ENCODE measurements around the gene NRG2.
A peak's percentile ranks its signal among the peaks of the same experiment; 100 is the strongest.

Gene NRG2

DNA sequence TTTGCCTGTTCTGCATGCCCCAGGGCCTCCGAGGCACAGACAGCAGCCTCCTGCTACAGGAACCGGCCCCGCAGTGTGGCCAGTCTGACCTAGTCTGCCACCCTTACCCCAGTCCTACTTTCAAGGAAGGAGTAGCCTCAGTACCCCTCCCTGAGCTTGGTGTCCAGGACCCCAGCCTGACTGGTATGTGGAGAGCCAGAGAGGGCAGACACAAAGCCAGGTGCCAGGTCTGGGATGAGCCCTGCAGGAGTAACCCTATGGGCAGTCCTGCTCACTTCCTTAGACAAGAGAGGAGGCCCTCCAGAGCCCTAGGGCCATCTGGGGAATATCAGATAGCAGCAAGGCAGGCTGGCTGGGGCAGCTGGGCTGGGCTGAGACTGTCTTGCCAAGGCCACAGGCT lies 67.8 kb downstream of the NRG2 start:
- Mint-ChIP-seq H3K9me3 (no peaks in the 10 kb centered on the region), H3K36me3 (ENCODE audit: insufficient read depth) (peaks cover 3% of the 10 kb centered on the region), H3K4me3 (no peak overlapping the region), H3K27ac (ENCODE audit: low read depth) (no peak overlapping the region), H3K27me3 (peaks cover 71% of the 10 kb centered on the region), H3K4me1 (no peaks in the 10 kb centered on the region)
- ATAC-seq (replicated peaks; ENCODE audit: extremely low read depth, poor library complexity, severe bottlenecking) = no peak
- no peak for DNase-seq (ENCODE audit: low spot score in 2 of 2)

DNA sequence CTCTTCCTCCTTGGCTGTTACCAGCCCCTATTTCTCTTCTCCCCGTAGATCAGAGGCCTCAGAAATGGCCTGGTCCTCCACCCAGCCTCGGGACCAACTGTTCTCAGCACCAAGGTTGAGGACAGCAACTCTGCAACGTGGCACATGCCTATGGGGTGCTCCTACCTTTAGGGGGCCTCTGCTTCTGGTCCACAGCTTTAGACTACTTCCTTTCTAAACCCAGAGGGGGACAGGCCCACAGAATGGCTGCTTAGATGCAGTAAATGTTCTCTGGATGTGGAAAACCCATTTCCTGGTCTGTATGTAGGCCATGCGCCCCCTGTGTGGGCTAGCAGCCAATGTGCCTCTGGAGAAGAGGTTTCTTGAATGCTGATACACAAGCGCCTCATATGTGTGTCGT lies 68.4 kb downstream of the NRG2 start:
- H3K36me3 Mint-ChIP-seq (ENCODE audit: insufficient read depth) = peaks cover 3% of the 10 kb centered on the region
- no peak for ATAC-seq (replicated peaks; ENCODE audit: extremely low read depth, poor library complexity, severe bottlenecking)
- no peaks in the 10 kb centered on the region for H3K9me3 Mint-ChIP-seq
- H3K4me3 Mint-ChIP-seq = no peak overlapping the region
- peaks cover 71% of the 10 kb centered on the region for H3K27me3 Mint-ChIP-seq
- no peaks in the 10 kb centered on the region for H3K4me1 Mint-ChIP-seq
- no peak for DNase-seq (ENCODE audit: low spot score in 2 of 2)
- no peak overlapping the region for H3K27ac Mint-ChIP-seq (ENCODE audit: low read depth)

DNA sequence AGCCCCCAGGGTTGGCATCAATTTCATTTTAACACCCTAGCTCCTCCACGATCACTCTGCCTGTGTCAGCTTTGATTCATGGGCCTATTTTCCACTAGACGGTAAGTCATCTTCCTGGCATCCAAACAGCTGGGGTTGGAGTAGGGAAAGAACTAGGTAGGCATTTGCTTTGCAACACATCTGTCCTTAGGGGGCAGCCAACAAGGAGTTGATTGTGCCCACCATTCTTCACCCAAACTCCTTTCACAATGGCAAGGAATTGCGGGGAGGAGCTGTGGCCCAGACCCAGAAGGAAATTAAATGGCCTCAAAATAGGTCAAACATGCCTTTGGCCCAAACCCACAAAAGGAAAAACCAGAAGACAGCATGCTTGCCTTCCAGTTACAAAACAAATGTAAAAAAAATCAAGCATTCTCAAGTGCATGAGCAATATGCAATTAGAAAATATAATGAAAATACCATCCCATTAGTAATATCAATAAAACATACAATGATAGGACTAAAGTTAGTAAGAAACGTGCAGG lies 71.8 kb downstream of the NRG2 start:
- Mint-ChIP-seq H3K36me3 (ENCODE audit: insufficient read depth) (peaks cover 4% of the 10 kb centered on the region), H3K4me3 (no peak overlapping the region), H3K27me3 (peaks cover 43% of the 10 kb centered on the region), H3K4me1 (no peaks in the 10 kb centered on the region), H3K27ac (ENCODE audit: low read depth) (no peak overlapping the region), H3K9me3 (no peaks in the 10 kb centered on the region)
- ATAC-seq (replicated peaks; ENCODE audit: extremely low read depth, poor library complexity, severe bottlenecking) = no peak
- DNase-seq (ENCODE audit: low spot score in 2 of 2) = no peak

DNA sequence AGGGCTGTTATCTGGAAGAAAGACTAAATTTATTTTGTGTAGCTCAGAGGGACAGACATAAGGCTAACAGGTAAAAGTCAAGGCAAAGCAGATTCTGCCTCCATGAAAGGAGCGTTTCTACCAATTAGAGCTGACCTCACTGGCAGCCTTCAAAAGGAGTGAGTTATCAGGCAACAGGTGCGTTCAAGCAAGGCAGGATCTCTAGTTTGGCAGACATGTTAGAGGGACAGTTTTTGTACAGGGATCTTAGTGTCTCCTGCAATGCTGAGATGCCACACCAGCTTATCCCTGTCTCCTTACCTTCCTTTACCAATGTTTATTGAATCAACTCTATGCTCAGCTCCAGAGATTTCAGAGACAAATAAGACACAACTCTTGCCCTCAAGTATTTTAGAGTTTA lies 73.8 kb downstream of the NRG2 start:
- Mint-ChIP-seq H3K27ac (ENCODE audit: low read depth) (no peak overlapping the region), H3K4me3 (no peak overlapping the region), H3K27me3 (peaks cover 29% of the 10 kb centered on the region), H3K9me3 (no peaks in the 10 kb centered on the region), H3K4me1 (no peaks in the 10 kb centered on the region), H3K36me3 (ENCODE audit: insufficient read depth) (peaks cover 4% of the 10 kb centered on the region)
- ATAC-seq (replicated peaks; ENCODE audit: extremely low read depth, poor library complexity, severe bottlenecking) = no peak
- no peak for DNase-seq (ENCODE audit: low spot score in 2 of 2)

DNA sequence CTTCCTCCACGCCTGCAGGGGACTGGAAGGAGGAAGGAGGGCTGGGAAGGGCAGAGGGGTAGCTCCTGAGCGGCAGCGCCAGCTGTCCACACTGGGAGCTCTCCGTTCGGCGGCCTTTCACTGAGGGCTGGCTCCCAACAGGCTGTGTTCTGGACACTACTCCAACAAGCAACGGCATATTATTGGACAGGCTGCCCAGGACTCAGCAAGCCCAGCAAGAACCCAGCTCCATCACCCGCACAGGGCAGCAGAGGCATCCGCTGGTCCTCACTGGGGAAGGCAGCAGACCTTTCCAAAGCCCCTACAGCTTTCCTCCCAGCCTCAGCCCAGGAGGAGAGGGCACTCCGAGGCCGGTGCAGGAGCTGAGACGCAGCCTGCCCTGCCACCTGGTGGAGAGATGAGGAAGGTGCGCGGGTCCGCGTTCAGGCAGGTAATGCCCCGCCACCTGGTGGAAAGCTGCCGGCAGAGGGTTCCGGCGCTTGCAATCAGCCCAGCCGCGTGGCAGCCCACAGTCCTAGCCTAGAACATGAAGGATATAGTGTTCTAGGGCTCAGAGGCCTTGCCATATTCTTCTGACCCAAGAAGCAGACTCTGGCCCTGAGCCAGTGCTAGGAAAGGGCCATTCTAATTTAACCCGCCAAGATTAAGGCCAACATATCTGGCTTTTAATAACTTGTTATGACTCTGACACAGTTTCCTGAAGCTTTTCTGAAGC lies 74.4 kb downstream of the NRG2 start:
- H3K4me1 Mint-ChIP-seq = no peaks in the 10 kb centered on the region
- ATAC-seq (replicated peaks; ENCODE audit: extremely low read depth, poor library complexity, severe bottlenecking) = peak; percentile 98

DNA sequence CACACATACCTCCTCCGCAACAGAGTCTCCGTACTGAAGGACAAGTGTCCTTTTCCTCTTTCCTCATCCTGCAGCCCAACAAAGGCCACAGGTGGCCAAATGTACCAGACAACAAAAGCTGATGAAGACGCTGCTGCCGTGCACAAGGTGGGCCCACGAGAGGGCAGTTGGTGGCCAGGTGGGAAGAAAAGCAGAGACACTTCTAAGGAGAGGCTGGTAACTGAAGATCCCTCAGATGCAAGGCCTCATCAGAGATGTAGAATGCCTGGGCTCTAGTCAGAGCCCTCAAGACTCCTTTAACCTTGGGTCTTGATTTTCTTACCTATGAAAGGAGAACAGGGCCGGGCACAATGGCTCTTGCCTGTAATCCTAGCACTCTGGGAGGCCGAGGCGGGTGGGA lies 75.7 kb downstream of the NRG2 start:
- H3K4me3 Mint-ChIP-seq = no peak overlapping the region
- no peak for DNase-seq (ENCODE audit: low spot score in 2 of 2)
- no peaks in the 10 kb centered on the region for H3K9me3 Mint-ChIP-seq

More for the DNA sequence above, 74.4 kb downstream of the NRG2 start:
- H3K4me3 Mint-ChIP-seq = no peak overlapping the region
- H3K27me3 Mint-ChIP-seq = peaks cover 29% of the 10 kb centered on the region
- no peaks in the 10 kb centered on the region for H3K9me3 Mint-ChIP-seq
- DNase-seq (ENCODE audit: low spot score in 2 of 2) = peak; percentile 83 to 89
- peaks cover 4% of the 10 kb centered on the region for H3K36me3 Mint-ChIP-seq (ENCODE audit: insufficient read depth)
- H3K27ac Mint-ChIP-seq (ENCODE audit: low read depth) = no peak overlapping the region

DNA sequence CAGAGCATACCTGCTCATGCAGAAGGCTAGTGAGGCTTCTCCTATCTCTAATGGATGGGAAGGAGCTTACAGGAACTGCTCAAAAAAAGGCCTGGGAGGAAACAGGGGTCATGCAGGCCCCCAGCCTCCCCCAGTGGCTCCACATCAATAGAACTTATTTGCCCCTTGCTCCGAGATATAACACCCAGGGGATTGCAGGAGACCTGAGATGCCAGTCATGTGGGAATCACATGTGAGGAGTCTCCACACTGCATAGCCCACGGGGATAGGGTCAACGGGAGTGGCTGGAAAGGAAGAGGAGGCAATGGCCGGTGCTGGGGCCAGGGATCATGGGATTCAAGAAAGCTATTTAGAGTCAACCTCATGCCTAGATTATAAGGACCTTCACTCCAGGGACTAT lies 76.2 kb downstream of the NRG2 start:
- H3K27me3 Mint-ChIP-seq = peaks cover 23% of the 10 kb centered on the region
- peaks cover 4% of the 10 kb centered on the region for H3K36me3 Mint-ChIP-seq (ENCODE audit: insufficient read depth)
- no peak overlapping the region for H3K4me3 Mint-ChIP-seq
- H3K4me1 Mint-ChIP-seq = no peaks in the 10 kb centered on the region
- DNase-seq (ENCODE audit: low spot score in 2 of 2) (no peak), ATAC-seq (replicated peaks; ENCODE audit: extremely low read depth, poor library complexity, severe bottlenecking) (no peak)
- no peaks in the 10 kb centered on the region for H3K9me3 Mint-ChIP-seq
- no peak overlapping the region for H3K27ac Mint-ChIP-seq (ENCODE audit: low read depth)

More for the DNA sequence above, 75.7 kb downstream of the NRG2 start:
- Mint-ChIP-seq H3K27ac (ENCODE audit: low read depth) (no peak overlapping the region), H3K27me3 (peaks cover 28% of the 10 kb centered on the region), H3K36me3 (ENCODE audit: insufficient read depth) (peaks cover 4% of the 10 kb centered on the region), H3K4me1 (no peaks in the 10 kb centered on the region)
- ATAC-seq (replicated peaks; ENCODE audit: extremely low read depth, poor library complexity, severe bottlenecking) = no peak

DNA sequence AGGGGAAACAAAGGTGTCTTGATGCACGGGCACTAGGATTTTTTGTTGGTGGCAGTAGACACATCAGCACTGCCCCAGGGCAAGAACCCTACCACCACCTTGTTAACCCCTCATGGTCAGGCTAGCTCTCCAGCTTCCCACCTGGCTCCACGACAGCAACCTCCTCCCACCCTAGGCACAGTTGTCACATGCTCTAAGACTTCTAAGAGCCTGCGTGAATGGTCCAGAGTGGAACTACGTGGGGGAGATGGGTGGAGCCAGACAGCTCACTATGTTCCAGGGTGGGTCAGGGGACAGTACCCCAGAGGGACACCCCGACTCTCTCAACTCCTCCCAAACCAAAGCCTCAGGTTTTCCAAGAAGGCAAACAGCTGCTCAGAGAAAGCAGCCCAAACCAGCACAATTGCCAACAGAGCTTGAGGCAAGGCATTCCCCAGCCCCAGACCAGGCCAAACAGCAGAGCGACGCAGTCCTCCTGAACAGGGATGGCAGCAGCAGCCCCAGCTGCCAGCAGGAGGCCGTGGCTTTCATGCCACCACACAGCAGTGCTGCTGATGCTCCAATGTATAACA lies 78.0 kb downstream of the NRG2 start:
- DNase-seq (ENCODE audit: low spot score in 2 of 2) = no peak
- Mint-ChIP-seq H3K4me3 (no peak overlapping the region), H3K27ac (ENCODE audit: low read depth) (no peak overlapping the region), H3K36me3 (ENCODE audit: insufficient read depth) (peaks cover 2% of the 10 kb centered on the region), H3K27me3 (peaks cover 5% of the 10 kb centered on the region), H3K9me3 (no peaks in the 10 kb centered on the region), H3K4me1 (no peaks in the 10 kb centered on the region)
- no peak for ATAC-seq (replicated peaks; ENCODE audit: extremely low read depth, poor library complexity, severe bottlenecking)

DNA sequence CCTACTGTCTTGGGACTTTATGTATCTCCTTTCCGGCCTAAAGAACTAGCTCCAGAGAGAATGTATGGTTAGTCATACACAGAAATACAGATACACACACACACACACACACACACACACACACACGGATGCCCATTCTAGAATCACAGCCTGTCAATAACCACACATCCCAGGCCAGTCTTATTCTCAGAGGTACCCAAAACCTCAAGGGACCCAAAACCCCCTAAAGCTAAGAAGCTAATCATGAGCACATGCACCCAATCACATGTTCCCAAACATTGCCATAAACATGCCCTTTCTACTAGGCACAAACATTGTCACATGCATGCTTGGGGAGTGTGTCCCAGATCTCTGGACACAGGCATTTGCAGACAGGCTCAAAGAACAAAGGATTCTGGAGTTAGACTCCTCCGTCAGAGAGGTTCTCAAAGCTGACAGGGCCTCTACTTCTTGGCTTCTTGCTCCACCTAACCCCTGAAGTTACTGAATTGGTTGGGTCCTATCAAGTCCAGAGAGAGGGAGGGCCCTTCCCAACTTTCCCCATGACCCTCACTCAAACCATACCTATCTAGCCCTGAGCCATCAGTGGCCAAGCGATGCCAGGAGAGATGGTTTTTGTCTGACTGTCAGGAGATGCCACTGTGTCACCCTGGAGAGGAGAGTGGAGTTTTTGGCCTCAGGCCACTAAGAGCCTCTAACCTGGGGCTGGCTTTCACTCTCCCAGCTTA lies 78.7 kb downstream of the NRG2 start:
- Mint-ChIP-seq H3K27ac (ENCODE audit: low read depth) (no peak overlapping the region), H3K4me3 (no peak overlapping the region), H3K4me1 (no peaks in the 10 kb centered on the region), H3K9me3 (no peaks in the 10 kb centered on the region), H3K36me3 (ENCODE audit: insufficient read depth) (peaks cover 2% of the 10 kb centered on the region), H3K27me3 (no peaks in the 10 kb centered on the region)
- no peak for DNase-seq (ENCODE audit: low spot score in 2 of 2)
- no peak for ATAC-seq (replicated peaks; ENCODE audit: extremely low read depth, poor library complexity, severe bottlenecking)

DNA sequence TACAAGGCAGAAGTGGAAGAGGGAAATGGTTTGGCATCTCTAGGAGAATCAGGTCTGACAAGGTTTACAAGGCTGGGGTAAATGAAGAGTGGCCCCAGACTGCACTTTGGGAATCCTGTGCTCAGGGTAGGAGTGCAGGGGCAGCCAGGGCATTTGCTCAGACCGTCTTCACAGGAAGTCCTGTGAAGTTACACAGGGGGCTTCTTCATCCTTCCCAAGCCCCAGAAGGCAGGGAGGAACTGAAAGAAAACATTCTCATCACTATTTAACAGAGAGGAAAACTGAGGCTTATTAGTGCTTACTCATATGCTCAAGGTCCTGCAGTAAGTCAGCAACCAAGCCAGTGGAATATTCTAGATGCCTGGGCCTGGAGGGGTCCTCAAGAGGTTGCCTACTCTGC lies 80.7 kb downstream of the NRG2 start:
- ATAC-seq (replicated peaks; ENCODE audit: extremely low read depth, poor library complexity, severe bottlenecking) (no peak), DNase-seq (ENCODE audit: low spot score in 2 of 2) (no peak)
- no peak overlapping the region for H3K4me3 Mint-ChIP-seq
- no peak overlapping the region for H3K27ac Mint-ChIP-seq (ENCODE audit: low read depth)
- no peaks in the 10 kb centered on the region for H3K4me1 Mint-ChIP-seq
- peaks cover 2% of the 10 kb centered on the region for H3K36me3 Mint-ChIP-seq (ENCODE audit: insufficient read depth)
- no peaks in the 10 kb centered on the region for H3K27me3 Mint-ChIP-seq
- no peaks in the 10 kb centered on the region for H3K9me3 Mint-ChIP-seq

DNA sequence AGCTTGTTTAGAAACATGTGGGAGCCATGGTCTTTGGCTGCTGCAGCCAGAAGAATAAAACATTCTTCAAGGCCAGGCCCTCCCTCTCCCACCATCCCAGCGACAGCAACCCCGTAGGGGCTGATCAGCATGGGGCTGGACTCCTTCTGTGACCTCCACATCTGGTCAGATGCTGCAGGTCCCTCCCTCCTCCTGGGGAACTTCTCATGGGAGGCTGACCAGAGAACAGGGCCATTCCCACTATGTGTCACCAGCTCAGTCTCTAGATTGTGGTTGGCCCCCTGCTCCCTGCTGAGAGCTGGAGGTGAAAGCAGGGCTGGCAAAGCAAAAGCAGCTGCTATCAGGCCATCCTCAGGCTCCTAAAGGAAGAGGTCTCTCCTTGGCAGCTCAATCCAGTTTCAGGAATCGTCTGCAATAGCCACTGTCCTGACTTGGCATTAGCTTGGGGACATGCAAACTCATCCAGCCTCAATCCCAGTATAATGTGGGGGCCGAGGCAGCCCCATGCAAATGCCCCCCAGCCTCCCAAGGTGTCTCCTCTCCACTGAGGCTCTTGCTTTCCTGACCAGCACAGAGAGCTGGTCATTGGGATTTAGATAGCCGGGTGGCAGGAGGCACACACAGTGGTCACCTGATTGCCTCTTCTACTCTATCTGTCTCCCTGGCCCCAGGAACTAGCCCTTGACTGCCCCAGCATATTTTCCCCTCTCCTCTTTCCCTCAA lies 81.5 kb downstream of the NRG2 start:
- no peak overlapping the region for H3K4me3 Mint-ChIP-seq
- H3K27ac Mint-ChIP-seq (ENCODE audit: low read depth) = no peak overlapping the region
- ATAC-seq (replicated peaks; ENCODE audit: extremely low read depth, poor library complexity, severe bottlenecking) (no peak), DNase-seq (ENCODE audit: low spot score in 2 of 2) (no peak)
- H3K36me3 Mint-ChIP-seq (ENCODE audit: insufficient read depth) = peaks cover 2% of the 10 kb centered on the region
- no peaks in the 10 kb centered on the region for H3K27me3 Mint-ChIP-seq
- no peaks in the 10 kb centered on the region for H3K4me1 Mint-ChIP-seq
- no peaks in the 10 kb centered on the region for H3K9me3 Mint-ChIP-seq

DNA sequence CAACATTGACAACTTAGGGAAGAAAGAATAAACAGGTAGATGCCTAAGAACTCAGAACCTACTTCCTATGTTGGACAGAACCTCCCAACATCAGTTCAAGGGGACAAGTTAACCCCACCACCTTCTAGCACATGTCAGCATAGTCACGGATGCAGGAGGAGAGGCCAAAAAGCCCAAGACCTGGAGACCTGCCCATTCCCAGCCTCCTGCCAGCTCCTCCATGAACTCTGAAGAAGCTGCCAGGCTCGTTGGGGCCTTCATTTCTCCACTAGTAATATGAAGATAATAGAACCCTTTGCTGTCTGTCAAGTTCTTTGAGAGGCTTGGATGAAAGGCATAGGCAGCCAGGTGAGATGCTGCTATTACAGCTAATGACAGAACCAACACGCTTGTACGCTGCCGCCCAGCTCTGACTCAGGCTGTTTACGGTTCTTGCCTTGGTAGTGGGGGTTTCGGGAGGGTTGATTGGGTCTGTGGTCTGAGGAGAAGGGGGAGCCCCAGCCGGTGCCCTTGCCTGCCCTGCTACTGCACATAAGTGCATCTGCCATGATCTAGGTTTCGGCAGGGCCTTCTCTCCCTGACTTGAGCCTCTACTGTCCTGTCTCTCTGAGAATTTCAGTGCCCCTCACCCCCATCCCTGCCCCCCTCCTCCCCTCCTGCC lies 82.2 kb downstream of the NRG2 start:
- Mint-ChIP-seq H3K36me3 (ENCODE audit: insufficient read depth) (no peaks in the 10 kb centered on the region), H3K27ac (ENCODE audit: low read depth) (no peak overlapping the region), H3K4me3 (no peak overlapping the region), H3K4me1 (no peaks in the 10 kb centered on the region), H3K27me3 (no peaks in the 10 kb centered on the region), H3K9me3 (no peaks in the 10 kb centered on the region)
- DNase-seq (ENCODE audit: low spot score in 2 of 2) = no peak
- no peak for ATAC-seq (replicated peaks; ENCODE audit: extremely low read depth, poor library complexity, severe bottlenecking)

All from central memory CD8-positive, alpha-beta T cell (primary cell).